BE2C (cell line): Measurements from ENCODE around the gene CHKA.

Source experiments
- DNase-seq: peaks from one replicate; pipeline ENCODE4 v3.0.0-alpha.2; 2020
- H3K27me3 ChIP-seq: fragments of 250-450 bp; sonication (Bioruptor Pico); 2 replicates; pipeline ENCODE4 v1.5.1; 2020; ENCODE audit warnings: mild to moderate bottlenecking
- H3K36me3 ChIP-seq: fragments of 250-450 bp; sonication (Bioruptor Pico); 2 replicates; pipeline ENCODE4 v1.5.1; 2020; ENCODE audit warnings: mild to moderate bottlenecking
- H3K4me1 ChIP-seq: fragments of 250-450 bp; sonication (Bioruptor Pico); 2 replicates; pipeline ENCODE4 v1.5.1; 2020
- H3K4me3 ChIP-seq: 2 replicates; pipeline ENCODE4 v1.5.1; 2011; ENCODE audit warnings: low read depth, low read length
- H3K9me3 ChIP-seq: fragments of 250-450 bp; sonication (Bioruptor Pico); 2 replicates; pipeline ENCODE4 v1.5.1; 2020
- TF ChIP-seq, protein P1 (sequence below): IDR thresholded peaks from 2 replicates; pipeline ENCODE4 v1.5.1; 2012; ENCODE audit warnings: mild to moderate bottlenecking, low read depth, low read length

CHKA gene

DNA sequence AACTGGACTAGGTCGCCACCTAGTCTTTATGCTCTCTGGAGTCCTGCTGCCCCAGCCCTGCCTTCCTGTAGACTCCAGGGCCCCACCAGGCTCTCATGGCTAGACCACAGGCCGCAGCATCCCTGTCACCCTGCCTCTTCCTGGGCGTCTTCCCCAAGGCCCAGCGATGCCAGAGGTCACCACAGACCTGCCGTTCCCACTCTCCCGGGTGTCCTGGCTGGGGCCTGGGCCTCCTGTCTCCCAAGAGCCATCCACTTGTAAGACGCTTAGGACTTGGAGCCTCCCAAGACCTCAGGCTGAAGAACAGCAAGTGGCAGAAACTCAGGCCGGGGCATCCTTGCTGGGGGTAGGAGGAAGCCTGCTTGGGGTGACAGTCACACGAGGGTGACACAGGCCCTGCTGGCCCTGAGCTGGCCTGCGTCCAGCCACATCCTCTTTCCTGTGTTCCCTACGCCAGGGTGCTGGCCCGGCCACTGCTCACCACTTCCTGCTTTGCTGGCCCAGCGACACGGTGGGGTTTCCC lies 84.4 kb downstream of the CHKA start:
- TF ChIP-seq, protein P1, sequence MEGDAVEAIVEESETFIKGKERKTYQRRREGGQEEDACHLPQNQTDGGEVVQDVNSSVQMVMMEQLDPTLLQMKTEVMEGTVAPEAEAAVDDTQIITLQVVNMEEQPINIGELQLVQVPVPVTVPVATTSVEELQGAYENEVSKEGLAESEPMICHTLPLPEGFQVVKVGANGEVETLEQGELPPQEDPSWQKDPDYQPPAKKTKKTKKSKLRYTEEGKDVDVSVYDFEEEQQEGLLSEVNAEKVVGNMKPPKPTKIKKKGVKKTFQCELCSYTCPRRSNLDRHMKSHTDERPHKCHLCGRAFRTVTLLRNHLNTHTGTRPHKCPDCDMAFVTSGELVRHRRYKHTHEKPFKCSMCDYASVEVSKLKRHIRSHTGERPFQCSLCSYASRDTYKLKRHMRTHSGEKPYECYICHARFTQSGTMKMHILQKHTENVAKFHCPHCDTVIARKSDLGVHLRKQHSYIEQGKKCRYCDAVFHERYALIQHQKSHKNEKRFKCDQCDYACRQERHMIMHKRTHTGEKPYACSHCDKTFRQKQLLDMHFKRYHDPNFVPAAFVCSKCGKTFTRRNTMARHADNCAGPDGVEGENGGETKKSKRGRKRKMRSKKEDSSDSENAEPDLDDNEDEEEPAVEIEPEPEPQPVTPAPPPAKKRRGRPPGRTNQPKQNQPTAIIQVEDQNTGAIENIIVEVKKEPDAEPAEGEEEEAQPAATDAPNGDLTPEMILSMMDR, result no peak
- Histone ChIP-seq H3K4me1 (peaks cover 26% of the 10 kb centered on the region), H3K36me3 (peaks cover 11% of the 10 kb centered on the region), H3K4me3 (no peak overlapping the region), H3K9me3 (no peaks in the 10 kb centered on the region), H3K27me3 (no peaks in the 10 kb centered on the region)
- DNase-seq, result no peak

DNA sequence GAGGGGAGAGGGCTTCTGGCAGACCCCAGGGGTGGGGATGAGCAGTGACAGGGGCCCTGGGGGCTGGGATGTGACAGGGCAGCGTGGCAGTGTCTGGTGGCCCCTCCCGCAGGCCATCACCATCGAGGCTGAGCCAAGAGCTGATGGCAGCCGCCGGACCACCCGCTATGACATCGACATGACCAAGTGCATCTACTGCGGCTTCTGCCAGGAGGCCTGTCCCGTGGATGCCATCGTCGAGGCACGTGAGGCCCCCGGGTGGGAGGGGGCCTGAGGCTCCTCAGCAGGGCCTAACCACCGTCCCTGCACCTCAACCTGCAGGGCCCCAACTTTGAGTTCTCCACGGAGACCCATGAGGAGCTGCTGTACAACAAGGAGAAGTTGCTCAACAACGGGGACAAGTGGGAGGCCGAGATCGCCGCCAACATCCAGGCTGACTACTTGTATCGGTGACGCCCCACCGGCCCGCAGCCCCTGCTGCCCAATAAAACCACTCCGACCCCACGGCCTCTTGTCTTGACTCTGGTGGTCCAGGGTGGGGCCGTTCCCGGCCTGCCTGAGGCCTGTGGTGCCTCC lies 85.0 kb downstream of the CHKA start:
- Histone ChIP-seq H3K4me1 (peaks cover 21% of the 10 kb centered on the region), H3K36me3 (peaks cover 11% of the 10 kb centered on the region), H3K9me3 (no peaks in the 10 kb centered on the region), H3K27me3 (no peaks in the 10 kb centered on the region), H3K4me3 (no peak overlapping the region)
- DNase-seq, result peak; percentile 18
- TF ChIP-seq, protein P1, result no peak

DNA sequence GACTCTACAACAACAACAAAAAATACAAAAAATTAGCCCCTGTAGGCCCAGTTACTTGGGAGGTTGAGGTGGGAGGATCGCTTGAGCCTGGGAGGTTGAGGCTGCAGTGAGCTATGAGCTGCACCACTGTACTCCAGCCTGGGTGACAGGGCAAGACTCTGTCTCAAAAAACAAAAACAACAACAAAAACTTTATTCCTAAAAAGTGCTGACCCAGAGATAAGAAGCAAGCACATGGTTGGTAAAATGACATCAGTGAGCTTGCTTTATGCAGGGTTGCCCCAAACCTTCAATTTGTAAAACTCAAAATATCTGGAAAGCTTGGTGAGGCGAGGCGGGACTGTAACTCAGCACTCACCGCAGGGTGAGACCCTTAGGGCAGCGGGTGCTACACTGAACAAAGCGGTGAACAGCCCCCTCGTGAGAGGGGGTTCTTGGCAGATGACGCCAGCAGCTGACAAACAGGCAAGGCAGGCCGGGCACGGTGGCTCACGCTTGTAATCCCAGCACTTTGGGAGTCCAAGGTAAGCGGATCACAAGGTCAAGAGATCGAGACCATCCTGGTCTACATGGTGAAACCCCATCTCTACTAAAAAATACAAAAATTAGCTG lies 85.8 kb downstream of the CHKA start:
- Histone ChIP-seq H3K9me3 (no peaks in the 10 kb centered on the region), H3K27me3 (no peaks in the 10 kb centered on the region), H3K4me1 (peaks cover 16% of the 10 kb centered on the region), H3K36me3 (peaks cover 11% of the 10 kb centered on the region), H3K4me3 (no peak overlapping the region)
- no peak for DNase-seq
- TF ChIP-seq, protein P1, result no peak

DNA sequence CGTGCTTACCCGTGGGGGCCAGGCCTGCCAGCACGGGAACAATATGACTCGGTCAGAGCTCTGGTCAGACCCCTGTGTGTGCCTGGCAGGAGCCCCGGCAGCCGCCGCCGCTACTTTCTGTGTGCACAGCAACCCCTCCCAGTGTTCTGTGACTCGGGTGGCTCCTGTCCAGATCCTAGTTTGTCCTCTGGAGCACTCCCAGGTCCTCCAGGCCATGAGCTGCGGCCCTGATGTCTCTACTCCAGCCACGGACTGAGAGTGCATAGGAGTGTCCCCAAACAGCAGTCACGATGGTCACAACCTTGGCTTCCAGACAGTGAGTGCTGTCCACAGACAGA lies 87.5 kb downstream of the CHKA start:
- DNase-seq, result no peak
- no peaks in the 10 kb centered on the region for H3K27me3 ChIP-seq
- H3K36me3 ChIP-seq, result peaks cover 11% of the 10 kb centered on the region
- H3K4me1 ChIP-seq, result peaks cover 9% of the 10 kb centered on the region
- no peaks in the 10 kb centered on the region for H3K9me3 ChIP-seq
- TF ChIP-seq, protein P1, result no peak
- no peak overlapping the region for H3K4me3 ChIP-seq

DNA sequence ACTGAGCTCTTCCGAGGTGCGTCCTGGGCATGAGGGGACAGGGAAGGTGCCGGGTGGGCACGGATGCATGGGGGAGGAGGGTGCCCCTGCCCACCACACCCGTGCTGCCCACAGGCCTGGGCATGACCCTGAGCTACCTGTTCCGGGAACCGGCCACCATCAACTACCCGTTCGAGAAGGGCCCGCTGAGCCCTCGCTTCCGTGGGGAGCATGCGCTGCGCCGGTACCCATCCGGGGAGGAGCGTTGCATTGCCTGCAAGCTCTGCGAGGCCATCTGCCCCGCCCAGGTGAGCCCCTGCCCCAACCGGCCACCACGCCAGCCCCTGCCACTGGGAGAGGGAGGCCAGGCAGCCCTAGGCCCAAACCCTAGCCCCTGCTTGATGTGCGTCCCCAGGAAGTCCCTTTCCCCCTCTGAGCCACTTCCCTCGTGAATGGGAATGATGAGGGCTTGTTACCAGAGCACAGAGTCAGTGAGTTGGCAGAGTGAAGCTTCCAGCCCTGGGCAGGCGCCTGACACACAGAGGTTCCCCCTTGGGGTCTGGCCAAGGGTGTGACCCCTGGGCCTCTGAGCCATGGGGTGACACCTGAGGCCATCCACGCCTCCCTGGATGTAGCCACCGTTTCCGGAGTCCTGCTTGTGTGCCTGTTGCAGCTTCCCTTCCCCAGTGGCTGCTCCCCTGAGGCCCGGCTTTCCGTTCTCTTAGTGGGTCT lies 88.0 kb downstream of the CHKA start:
- H3K9me3 ChIP-seq, result no peaks in the 10 kb centered on the region
- peaks cover 4% of the 10 kb centered on the region for H3K4me1 ChIP-seq
- TF ChIP-seq, protein P1, result no peak
- DNase-seq, result no peak
- peaks cover 11% of the 10 kb centered on the region for H3K36me3 ChIP-seq
- H3K4me3 ChIP-seq, result no peak overlapping the region
- no peaks in the 10 kb centered on the region for H3K27me3 ChIP-seq

DNA sequence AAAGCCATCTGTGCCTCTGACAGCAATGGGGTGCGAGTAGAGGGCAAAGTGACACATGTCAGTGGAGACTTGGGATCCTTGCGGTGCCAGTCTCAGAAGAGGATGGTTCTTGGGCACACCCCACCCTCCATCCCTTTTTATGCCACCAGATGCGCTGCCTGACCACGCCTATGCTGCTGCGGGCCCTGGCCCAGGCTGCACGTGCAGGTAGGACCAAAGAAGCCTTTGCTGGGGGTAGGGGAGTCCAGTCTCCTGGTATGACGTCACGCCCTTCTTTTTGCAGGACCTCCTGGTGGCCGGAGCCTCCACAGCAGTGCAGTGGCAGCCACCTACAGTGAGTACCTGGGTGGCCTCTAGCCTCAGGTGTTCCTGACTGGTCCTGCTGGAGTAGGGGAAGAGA lies 89.2 kb downstream of the CHKA start:
- Histone ChIP-seq H3K4me1 (no peaks in the 10 kb centered on the region; the same call in 1 of the 2 replicates), H3K27me3 (no peaks in the 10 kb centered on the region), H3K36me3 (peaks cover 11% of the 10 kb centered on the region), H3K4me3 (no peak overlapping the region; the same call in 1 of the 2 replicates), H3K9me3 (no peaks in the 10 kb centered on the region)
- TF ChIP-seq, protein P1, result no peak
- DNase-seq, result no peak
